Tibial nerve (tissue), 4 donors: Measurements from ENCODE around the gene NUCB1. TPM values are rescaled to one million over a fixed set of nuclear protein-coding genes. Genes with fewer than 3 reads are reported as not detected.
A peak's percentile ranks its signal among the peaks of the same experiment; 100 is the strongest.

ENCODE experiments used
- DNase-seq, 2 donors: peaks; one replicate each; pipeline ENCODE4 v3.0.0-alpha.2; 2019; ENCODE audit warnings: low spot score in 2 of 2
- H3K27ac ChIP-seq, 4 donors: fragments of 200-600 bp; sonication (generic) in 3 of 4; one replicate each; pipeline ENCODE4 v1.5.1; 2017 to 2019; ENCODE audit warnings: mild to moderate bottlenecking in 1 of 4
- H3K27me3 ChIP-seq, 2 donors: fragments of 200-600 bp; sonication (generic) in 1 of 2; one replicate each; pipeline versions ENCODE4 v1.5.1 to v1.6.0; 2017 to 2019
- H3K36me3 ChIP-seq, 3 donors: fragments of 200-600 bp; sonication (generic); one replicate each; pipeline ENCODE4 v1.5.1; 2018 to 2019
- H3K4me1 ChIP-seq, 4 donors: fragments of 200-600 bp; sonication (generic) in 3 of 4; one replicate each; pipeline ENCODE4 v1.5.1; 2017 to 2019
- H3K4me3 ChIP-seq, 4 donors: fragments of 200-600 bp; sonication (generic) in 3 of 4; one replicate each; pipeline ENCODE4 v1.5.1; 2017 to 2019; ENCODE audit warnings: mild to moderate bottlenecking in 1 of 4, moderate library complexity in 1 of 4
- H3K9me3 ChIP-seq, 4 donors: fragments of 200-600 bp; sonication (generic) in 3 of 4; one replicate each; pipeline ENCODE4 v1.5.1; 2017 to 2019
- CTCF ChIP-seq, 5 experiments: fragments of 200-600 bp in 3 of 5; fragments of 450-650 bp in 2 of 5; sonication (generic) in 3 of 5; IDR thresholded peaks; one replicate each; pipeline ENCODE4 v1.5.1; 2016 to 2019; ENCODE audit warnings: antibody characterized with exemption in 5 of 5, mild to moderate bottlenecking in 3 of 5, moderate library complexity in 2 of 5
- EP300 ChIP-seq, 2 donors: sonication (generic); formaldehyde crosslinking; IDR thresholded peaks; one replicate each; pipeline ENCODE4 v1.6.1; 2017; ENCODE audit warnings: antibody characterized with exemption in 2 of 2, mild to moderate bottlenecking in 1 of 2
- POLR2A ChIP-seq, 2 donors: fragments of 450-650 bp; IDR thresholded peaks; one replicate each; pipeline ENCODE4 v1.6.1; 2017; ENCODE audit warnings: antibody characterized with exemption in 2 of 2, mild to moderate bottlenecking in 2 of 2, moderate library complexity in 2 of 2
- WGBS, 2 donors: methylation state at CpG; one replicate each; pipeline ENCODE4 v1.1.5; 2018; 5-methylcytosine and 5-hydroxymethylcytosine counted together
- total RNA-seq, 4 donors: library from RNA; depleted of rRNA; stranded (reverse); fragments of >200 nt; gene quantifications; one replicate each; pipeline ENCODE4 v1.1.0, GENCODE V29; 2016

Gene NUCB1
- total RNA-seq, 4 donors from 2014 or later = 220 to 352 (median 287) TPM

GRCh38 chr19:48866692-48867091 lies 33.4 kb upstream of the NUCB1 start:
- TF ChIP-seq POLR2A (IDR thresholded peaks at IDR 0.05) (no peak), CTCF (IDR thresholded peaks at IDR 0.05) (no peak), EP300 (IDR thresholded peaks at IDR 0.05) (no peak)
- H3K27ac ChIP-seq = peak overlapping the region; percentile 83 to 100 (median 94)
- H3K4me3 ChIP-seq = peak overlapping the region; percentile 34 to 57 (median 44)

GRCh38 chr19:48867123-48867745 lies 32.9 kb upstream of the NUCB1 start:
- Histone ChIP-seq H3K36me3 (peaks cover 0 to 28% (median 0%) of the 10 kb centered on the region in 3 donors), H3K27ac (peak overlapping the region; percentile 83 to 100 (median 94)), H3K27me3 (no peaks in the 10 kb centered on the region), H3K4me1 (peaks cover 0 to 76% (median 17%) of the 10 kb centered on the region in 4 donors), H3K4me3 (peak overlapping the region; percentile 34 to 57 (median 44)), H3K9me3 (no peaks in the 10 kb centered on the region)
- WGBS, 2 donors = 20 to 21% methylated on average over 13 to 14 of the region's 14 CpGs
- DNase-seq = no peak
- TF ChIP-seq EP300 (IDR thresholded peaks at IDR 0.05) (peak in 1 of 2 donors; percentile 17), CTCF (IDR thresholded peaks at IDR 0.05) (no peak), POLR2A (IDR thresholded peaks at IDR 0.05) (peak; percentile 9 to 21)

More at GRCh38 chr19:48866692-48867091, 33.4 kb upstream of the NUCB1 start:
- 25 to 27% methylated on average over 6 of the region's 6 CpGs for WGBS, 2 donors
- Histone ChIP-seq H3K27me3 (no peaks in the 10 kb centered on the region), H3K4me1 (peaks cover 0 to 79% (median 16%) of the 10 kb centered on the region in 4 donors), H3K36me3 (peaks cover 0 to 31% (median 0%) of the 10 kb centered on the region in 3 donors), H3K9me3 (no peaks in the 10 kb centered on the region)
- DNase-seq = no peak

- no peak for DNase-seq
Measured at GRCh38 chr19:48867746-48868113, 32.4 kb upstream of the NUCB1 start.

GRCh38 chr19:48868114-48868886 lies 31.8 kb upstream of the NUCB1 start, which contains the start of gene PLEKHA4:
Gene PLEKHA4 (minus strand): TSS chr19:48868617. CDS start chr19:48867620, 997 bp downstream.
- DNase-seq = peak; percentile 57 to 67
- peaks cover 0 to 68% (median 17%) of the 10 kb centered on the region in 4 donors for H3K4me1 ChIP-seq
- peak within 1 kb of the TSS; percentile 34 to 57 (median 44) for H3K4me3 ChIP-seq
- TF ChIP-seq CTCF (IDR thresholded peaks at IDR 0.05) (no peak), POLR2A (IDR thresholded peaks at IDR 0.05) (peak; percentile 35 to 43), EP300 (IDR thresholded peaks at IDR 0.05) (peak in 1 of 2 donors; percentile 80)
- WGBS, 2 donors = 13 to 15% methylated on average over 11 of the region's 11 CpGs
- H3K9me3 ChIP-seq = no peaks in the 10 kb centered on the region
- H3K36me3 ChIP-seq = peaks cover 0 to 23% (median 0%) of the 10 kb centered on the region in 3 donors
- peak within 1 kb of the TSS; percentile 83 to 100 (median 94) for H3K27ac ChIP-seq
- H3K27me3 ChIP-seq = no peaks in the 10 kb centered on the region

More at GRCh38 chr19:48867746-48868113, 32.4 kb upstream of the NUCB1 start:
- TF ChIP-seq CTCF (IDR thresholded peaks at IDR 0.05) = no peak
- no peak for TF ChIP-seq POLR2A (IDR thresholded peaks at IDR 0.05)
- TF ChIP-seq EP300 (IDR thresholded peaks at IDR 0.05) = peak in 1 of 2 donors; percentile 83
- Histone ChIP-seq H3K27ac (peak overlapping the region; percentile 83 to 100 (median 94)), H3K9me3 (no peaks in the 10 kb centered on the region), H3K4me3 (peak overlapping the region; percentile 34 to 57 (median 44)), H3K27me3 (no peaks in the 10 kb centered on the region), H3K4me1 (peaks cover 0 to 71% (median 17%) of the 10 kb centered on the region in 4 donors), H3K36me3 (peaks cover 0 to 27% (median 0%) of the 10 kb centered on the region in 3 donors)
- 16 to 26% methylated on average over 7 of the region's 7 CpGs for WGBS, 2 donors
